ENCODE data around the gene KANSL1. TPM values are rescaled to one million over a fixed set of nuclear protein-coding genes. Genes with fewer than 3 reads are reported as not detected.

The KANSL1 gene
- total and polyA plus RNA-seq, 10 of the 15 experiments (the other 5 are each of a cell fraction or from before 2014, with no cell fraction given), result 4.7 to 60.6 (median 28.0) TPM

- Histone ChIP-seq H3K4me1 (ENCODE audit: control insufficient read depth, insufficient read depth, low read length) (no peaks in the 10 kb centered on the region), H3K27ac (ENCODE audit: control insufficient read depth, insufficient read depth) (no peak overlapping the region), H3K79me2 (ENCODE audit: control insufficient read depth, insufficient read depth, low read length) (no peaks in the 10 kb centered on the region), H3K4me3 (no peak overlapping the region), H3K27me3 (replicated peaks in 1 of 2; ENCODE audit: control insufficient read depth in 2 of 2, insufficient read depth in 2 of 2, low read length in 1 of 2) (no peaks in the 10 kb centered on the region), H3K4me2 (ENCODE audit: control insufficient read depth, insufficient read depth) (no peak overlapping the region), H3K9me3 (replicated peaks; ENCODE audit: control insufficient read depth, insufficient read depth, low read length) (no peaks in the 10 kb centered on the region), H2AFZ (ENCODE audit: control insufficient read depth, low read depth, low read length) (no peak overlapping the region), H4K20me1 (ENCODE audit: control insufficient read depth, insufficient read depth) (no peaks in the 10 kb centered on the region), H3K36me3 (ENCODE audit: control insufficient read depth in 2 of 2, insufficient read depth in 2 of 2, low read length in 1 of 2) (no peaks in the 10 kb centered on the region), H3K9ac (ENCODE audit: control insufficient read depth, insufficient read depth, low read length) (no peak overlapping the region)
- RAD21 ChIA-PET (ENCODE audit: unreplicated experiment), result interaction anchor here (1.3 to 2.0 kb wide), 4 partner anchors 46 to 210 kb away, joined by 3 to 12 read pairs (median 5); partner anchors contain the start of gene KANSL1
- in situ Hi-C loops (cut with MboI), result loop anchor here (5.0 kb wide), 2 partner anchors 214 to 264 kb away; no protein-coding TSS in a partner anchor
- intact Hi-C loops (cut with micrococcal nuclease; ENCODE audit: unreplicated experiment), result loop anchor here (1.0 kb wide), 1 partner anchor 210 kb away; no protein-coding TSS in a partner anchor
- WGBS (ENCODE audit: insufficient coverage, insufficient replicate concordance, low lambda C conversion rate, missing lambda C conversion rate), result 45% methylated on average over 7 of the region's 7 CpGs
- POLR2A ChIA-PET, result interaction anchor here (1.5 kb wide), 1 partner anchor 208 kb away, joined by 3 read pairs; no protein-coding TSS in a partner anchor
- FAIRE-seq (no peak), DNase-seq (ENCODE audit: low read depth, low spot score) (no peak), ATAC-seq (peak; percentile 11; the same call in 2 of the 3 replicates)
- TF ChIP-seq TAF1 (IDR thresholded peaks at IDR 0.05; ENCODE audit: borderline replicate concordance, low read depth, low read length) (no peak), ATF3 (IDR thresholded peaks at IDR 0.05; ENCODE audit: borderline replicate concordance, extremely low read depth, low read depth, low read length) (no peak), ETV6 (conservative IDR thresholded peaks at IDR 0.05 in 1 of 2, IDR thresholded peaks at IDR 0.05 in 1 of 2; ENCODE audit: borderline replicate concordance in 1 of 2, low read depth in 1 of 2) (no peak), RELA (IDR thresholded peaks at IDR 0.05; ENCODE audit: borderline replicate concordance, partially characterized antibody) (no peak), NR2F1 (conservative IDR thresholded peaks at IDR 0.05) (no peak), SRF (IDR thresholded peaks at IDR 0.05; ENCODE audit: low read depth in 2 of 2, low read length in 2 of 2) (no peak), ASH2L (IDR thresholded peaks at IDR 0.05; ENCODE audit: borderline replicate concordance, low read depth) (no peak)
- CTCF ChIA-PET, result interaction anchor here (0.6 to 6.4 kb wide), 12 partner anchors 12 to 284 kb away, joined by 3 to 65 read pairs (median 4); no protein-coding TSS in a partner anchor
- no TSS peak for BruUV-seq (replicated peaks)
- SMC1A ChIA-PET (ENCODE audit: uncharacterized antibody, unreplicated experiment), result interaction anchor here (0.7 to 3.1 kb wide), 7 partner anchors 42 to 210 kb away, joined by 3 to 12 read pairs (median 4); no protein-coding TSS in a partner anchor
Measured at GRCh38 chr17:46002973-46003316, 190.3 kb downstream of the KANSL1 start.
